HepG2 (cell line): ENCODE results near the gene SPAG9. TPM values are rescaled to one million over a fixed set of nuclear protein-coding genes. Genes with fewer than 3 reads are reported as not detected.

ENCODE experiments used
- ATAC-seq: fragments of 200-7000 bp; cut with Tn5 transposase; 3 replicates; pipeline ENCODE4 v1.9.1; 2020; ENCODE audit warnings: mild to moderate bottlenecking, moderate library complexity
- BruUV-seq: library from RNA; stranded (reverse); fragments of 400-500 nt; replicated peaks from 2 replicates; lab custom pipeline; 2021; lab: Mats Ljungman, UMichigan
- CTCF ChIA-PET: fragments of 300-600 bp; formaldehyde crosslinking; extraction: SDS; loops from one replicate; lab custom pipeline; 2021; ENCODE audit warnings: low total read pairs, inconsistent platforms, low intra/inter-chr PET ratio; lab: Yijun Ruan, JAX
- POLR2A ChIA-PET: fragments of 350-600 bp; sonication (Branson Sonifier 250); formaldehyde crosslinking; loops from one replicate; lab custom pipeline; 2020; ENCODE audit warnings: antibody characterized with exemption, inconsistent platforms; lab: Yijun Ruan, JAX
- DNase-seq: peaks from one replicate; pipeline ENCODE4 v3.0.0-alpha.2; 2015; ENCODE audit warnings: low spot score
- FAIRE-seq: peaks from 3 replicates; lab custom pipeline; 2011; peaks lifted over from hg19 to GRCh38; lab: Jason Lieb, UNC
- H2AFZ ChIP-seq: one replicate; pipeline ENCODE4 v1.6.1; 2011; ENCODE audit warnings: low read length, inconsistent platforms
- H3K27ac ChIP-seq: fragments of 300-600 bp; 3 replicates; pipeline ENCODE4 v1.8.0; 2011; ENCODE audit warnings: mixed run types, mild to moderate bottlenecking, mixed read lengths, low read length, inconsistent platforms; ENCODE audit not compliant: insufficient read depth; ENCODE audit errors: extremely low read length
- H3K27me3 ChIP-seq, 2 experiments: fragments of 200-600 bp in 1 of 2; 2 replicates in 1 of 2; 3 replicates in 1 of 2; pipeline versions ENCODE4 v1.6.0 to v1.8.0; 2011; ENCODE audit warnings: low read length in 2 of 2, mild to moderate bottlenecking in 2 of 2, moderate library complexity in 2 of 2, inconsistent platforms in 1 of 2; ENCODE audit not compliant: insufficient read depth in 2 of 2, control insufficient read depth in 1 of 2
- H3K36me3 ChIP-seq, 2 experiments: fragments of 200-600 bp in 1 of 2; replicated peaks in 1 of 2; 2 replicates in 1 of 2; 3 replicates in 1 of 2; pipeline versions ENCODE4 v1.5.1 to v1.8.0; 2011; ENCODE audit warnings: low read length in 2 of 2, inconsistent platforms in 1 of 2; ENCODE audit not compliant: insufficient read depth in 2 of 2, control insufficient read depth in 1 of 2
- H3K4me1 ChIP-seq: 2 replicates; pipeline ENCODE4 v1.5.1; 2012; ENCODE audit warnings: low read length, inconsistent platforms; ENCODE audit not compliant: insufficient read depth
- H3K4me2 ChIP-seq: 2 replicates; pipeline ENCODE4 v1.6.0; 2011; ENCODE audit warnings: low read depth, low read length, inconsistent platforms
- H3K4me3 ChIP-seq, 3 experiments: fragments of 200-600 bp in 1 of 3; sonication (generic), shearing (Covaris generic) in 1 of 3; replicated peaks in 1 of 3; 2 replicates each; pipeline ENCODE4 v1.5.1; 2011 to 2016; ENCODE audit warnings: low read length in 3 of 3, inconsistent platforms in 2 of 3, low read depth in 2 of 3, mild to moderate bottlenecking in 2 of 3, control low read depth in 1 of 3, mixed read lengths in 1 of 3; ENCODE audit not compliant: insufficient read depth in 1 of 3
- H3K79me2 ChIP-seq: one replicate; pipeline ENCODE4 v1.6.1; 2011; ENCODE audit warnings: low read length, inconsistent platforms; ENCODE audit not compliant: insufficient read depth
- H3K9ac ChIP-seq: 2 replicates; pipeline ENCODE4 v1.6.0; 2011; ENCODE audit warnings: mild to moderate bottlenecking, low read depth, low read length, inconsistent platforms; ENCODE audit not compliant: insufficient read depth
- H3K9me3 ChIP-seq: 2 replicates; pipeline ENCODE4 v1.5.1; 2012; ENCODE audit warnings: mild to moderate bottlenecking, low read length
- H4K20me1 ChIP-seq: 2 replicates; pipeline ENCODE4 v1.6.0; 2011; ENCODE audit warnings: inconsistent platforms, mild to moderate bottlenecking, low read length, moderate library complexity; ENCODE audit not compliant: insufficient read depth
- AGO1 ChIP-seq: fragments of 200-400 bp; formaldehyde crosslinking; IDR thresholded peaks from 2 replicates; pipeline ENCODE4 v1.6.1; 2017; ENCODE audit warnings: mild to moderate bottlenecking, low read depth, low read length, moderate library complexity; ENCODE audit not compliant: poor library complexity, severe bottlenecking
- ASH2L ChIP-seq: fragments of 300-600, 200-600 bp; sonication (generic); IDR thresholded peaks from 2 replicates; pipeline ENCODE4 v1.7.0; 2017; ENCODE audit warnings: low read depth, mild to moderate bottlenecking, moderate library complexity, mixed read lengths, low read length; ENCODE audit not compliant: insufficient read length
- HNRNPL ChIP-seq: fragments of 200-400 bp; formaldehyde crosslinking; IDR thresholded peaks from 2 replicates; pipeline ENCODE4 v1.6.1; 2017; ENCODE audit warnings: mild to moderate bottlenecking, low read depth, low read length
- HNRNPUL1 ChIP-seq: fragments of 200-400 bp; formaldehyde crosslinking; IDR thresholded peaks from 2 replicates; pipeline ENCODE4 v1.6.1; 2017; ENCODE audit warnings: low read depth, mild to moderate bottlenecking, low read length, moderate library complexity
- NFKB2 ChIP-seq: sonication (generic); formaldehyde crosslinking; IDR thresholded peaks from 2 replicates; pipeline ENCODE4 v1.4.0; 2020; ENCODE audit warnings: missing genetic modification reagents, borderline replicate concordance
- RARG ChIP-seq: sonication (generic); formaldehyde crosslinking; IDR thresholded peaks from 2 replicates; pipeline ENCODE4 v1.4.0; 2020; ENCODE audit warnings: low read depth, mild to moderate bottlenecking, missing genetic modification reagents
- SRSF9 ChIP-seq: fragments of 200-400 bp; formaldehyde crosslinking; IDR thresholded peaks from 2 replicates; pipeline ENCODE4 v1.6.1; 2018; ENCODE audit warnings: borderline replicate concordance, mild to moderate bottlenecking, low read depth, low read length; ENCODE audit not compliant: insufficient read depth, poor library complexity, severe bottlenecking
- U2AF1 ChIP-seq: fragments of 200-400 bp; formaldehyde crosslinking; optimal IDR thresholded peaks from 2 replicates; pipeline ENCODE3; 2017; ENCODE audit warnings: mild to moderate bottlenecking, low read depth, low read length
- ZMAT3 ChIP-seq: sonication (generic); formaldehyde crosslinking; conservative IDR thresholded peaks from 2 replicates; pipeline ENCODE4 v1.7.0; 2021; ENCODE audit warnings: missing genetic modification reagents
- ZMYM3 ChIP-seq: sonication (generic); formaldehyde crosslinking; IDR thresholded peaks from 2 replicates; pipeline ENCODE4 v1.5.1; 2020; ENCODE audit warnings: mild to moderate bottlenecking, missing genetic modification reagents
- ZNF274 ChIP-seq: sonication (generic); formaldehyde crosslinking; IDR thresholded peaks from 2 replicates; pipeline ENCODE4 v1.5.1; 2020; ENCODE audit warnings: mild to moderate bottlenecking, missing genetic modification reagents
- ZNF550 ChIP-seq: sonication (generic); formaldehyde crosslinking; IDR thresholded peaks from 2 replicates; pipeline ENCODE4 v1.4.0; 2020; ENCODE audit warnings: mild to moderate bottlenecking, missing genetic modification reagents, borderline replicate concordance
- ZNF629 ChIP-seq: sonication (generic); formaldehyde crosslinking; conservative IDR thresholded peaks from 2 replicates; pipeline ENCODE4 v1.5.0; 2020; ENCODE audit warnings: missing genetic modification reagents
- ZNF766 ChIP-seq: sonication (generic); formaldehyde crosslinking; IDR thresholded peaks from 2 replicates; pipeline ENCODE4 v1.5.0; 2020; ENCODE audit warnings: missing genetic modification reagents, borderline replicate concordance
- WGBS: methylation state at CpG from one replicate; pipeline ENCODE4 v1.1.6; 2017; ENCODE audit warnings: low lambda C conversion rate; 5-methylcytosine and 5-hydroxymethylcytosine counted together
- in situ Hi-C: cut with HindIII; loops from 2 replicates; pipeline ENCODE4 v1.10.0; 2017; ENCODE audit warnings: low pct_unique_long_range_greater_than_20kb; ENCODE audit not compliant: extremely low pct_ligation_motif_present
- intact Hi-C: fragments of 100-400 bp; cut with micrococcal nuclease; formaldehyde crosslinking; loops from one replicate; pipeline ENCODE4 v1.10.0; 2022; ENCODE audit not compliant: unreplicated experiment
- polyA plus RNA-seq, 8 experiments: library from polyadenylated mRNA; depleted of rRNA in 3 of 8; stranded (reverse) in 7 of 8; unstranded in 1 of 8; fragments of >200 nt; fragmentation: Illumina TruSeq in 4 of 8; extraction: Trizol in 4 of 8; gene quantifications; 2 replicates each; pipeline versions ENCODE4 v1.2.1 to v1.2.3, GENCODE V29; 2011 to 2016; ENCODE audit warnings: low read depth in 4 of 8, missing spikeins in 1 of 8, mixed read lengths in 1 of 8; ENCODE audit not compliant: insufficient read depth in 1 of 8
- total RNA-seq, 5 experiments: library from RNA; depleted of rRNA; stranded (reverse); fragments of >200 nt; fragmentation: Illumina TruSeq; extraction: Trizol; gene quantifications; 2 replicates each; pipeline ENCODE4 v1.2.3, GENCODE V29; 2016; ENCODE audit warnings: low read depth in 1 of 5
- TF ChIP-seq, protein P1 (sequence below): sonication (generic); formaldehyde crosslinking; IDR thresholded peaks from 2 replicates; pipeline ENCODE4 v1.4.0; 2020; ENCODE audit warnings: mild to moderate bottlenecking, missing genetic modification reagents
- TF ChIP-seq, protein P2 (sequence below): IDR thresholded peaks from 2 replicates; pipeline ENCODE4 v1.6.1; 2016; ENCODE audit warnings: low read depth, control low read depth
- TF ChIP-seq, protein P3 (sequence below): sonication (generic); formaldehyde crosslinking; IDR thresholded peaks from 2 replicates; pipeline ENCODE4 v1.4.0; 2020; ENCODE audit warnings: missing genetic modification reagents; ENCODE audit errors: not compliant biosample characterization
- TF ChIP-seq, protein P4 (sequence below): sonication (generic); formaldehyde crosslinking; IDR thresholded peaks from 2 replicates; pipeline ENCODE4 v1.5.0; 2020; ENCODE audit warnings: mild to moderate bottlenecking, missing genetic modification reagents

Gene SPAG9
- total and polyA plus RNA-seq, 2 of the 13 experiments (the other 11 are each of a cell fraction or from before 2014, with no cell fraction given): 43.2 to 78.6 TPM

DNA sequence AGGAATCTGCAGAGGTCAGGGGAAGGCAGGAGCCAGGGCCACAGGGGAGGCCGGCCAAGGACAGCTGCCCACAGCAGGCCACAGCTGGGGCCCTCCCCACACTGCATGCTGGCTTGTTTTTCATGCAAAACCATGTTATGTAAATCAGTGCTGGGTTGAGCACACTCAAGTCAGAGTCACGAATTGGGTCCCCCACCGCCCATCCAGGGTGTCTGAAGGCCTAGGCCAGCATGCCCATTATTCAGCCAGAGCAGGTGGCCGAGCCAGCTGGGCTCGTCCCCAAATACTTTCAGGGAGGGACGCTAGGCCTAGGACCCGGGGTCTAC, 203.3 kb downstream of the SPAG9 start:
- Histone ChIP-seq H3K4me3 (no peak overlapping the region), H3K9me3 (no peaks in the 10 kb centered on the region), H3K79me2 (no peaks in the 10 kb centered on the region), H3K27me3 (0 out of 5 replicates have a peak, but pooled peaks cover 0 to 2% of the 10 kb centered on the region in 2 experiments), H3K4me2 (no peak overlapping the region), H3K27ac (no peak overlapping the region), H2AFZ (no peak overlapping the region), H4K20me1 (no peaks in the 10 kb centered on the region), H3K4me1 (peaks cover 86% of the 10 kb centered on the region), H3K36me3 (no peaks in the 10 kb centered on the region), H3K9ac (0 out of 2 replicates have a peak overlapping the region, but pooled peaks have one; percentile 61)
- in situ Hi-C loops: no loop called here
- ChIA-PET CTCF (no interaction called here), POLR2A (interaction anchor here (1.1 to 11.0 kb wide), 6 partner anchors 10 to 65 kb away, joined by 3 to 177 read pairs (median 26); partner anchors contain the start of gene TOB1)
- intact Hi-C loops: no loop called here
- 77% methylated on average over 7 of the region's 7 CpGs for WGBS
- ATAC-seq: no peak
- FAIRE-seq: no peak
- no peak for DNase-seq
- no TSS peak for BruUV-seq
- TF ChIP-seq HNRNPUL1 (no peak), ZMAT3 (CRISPR knock-in tag) (no peak), U2AF1 (no peak), NFKB2 (CRISPR knock-in tag) (no peak), SRSF9 (no peak), HNRNPL (no peak), RARG (CRISPR knock-in tag) (no peak), ZNF550 (no peak), ASH2L (no peak), ZNF274 (CRISPR knock-in tag) (0 out of 2 replicates have a peak, but pooled peaks have one; percentile 22), ZNF766 (no peak), ZNF629 (no peak), AGO1 (no peak), ZMYM3 (no peak)
- TF ChIP-seq, protein P1, sequence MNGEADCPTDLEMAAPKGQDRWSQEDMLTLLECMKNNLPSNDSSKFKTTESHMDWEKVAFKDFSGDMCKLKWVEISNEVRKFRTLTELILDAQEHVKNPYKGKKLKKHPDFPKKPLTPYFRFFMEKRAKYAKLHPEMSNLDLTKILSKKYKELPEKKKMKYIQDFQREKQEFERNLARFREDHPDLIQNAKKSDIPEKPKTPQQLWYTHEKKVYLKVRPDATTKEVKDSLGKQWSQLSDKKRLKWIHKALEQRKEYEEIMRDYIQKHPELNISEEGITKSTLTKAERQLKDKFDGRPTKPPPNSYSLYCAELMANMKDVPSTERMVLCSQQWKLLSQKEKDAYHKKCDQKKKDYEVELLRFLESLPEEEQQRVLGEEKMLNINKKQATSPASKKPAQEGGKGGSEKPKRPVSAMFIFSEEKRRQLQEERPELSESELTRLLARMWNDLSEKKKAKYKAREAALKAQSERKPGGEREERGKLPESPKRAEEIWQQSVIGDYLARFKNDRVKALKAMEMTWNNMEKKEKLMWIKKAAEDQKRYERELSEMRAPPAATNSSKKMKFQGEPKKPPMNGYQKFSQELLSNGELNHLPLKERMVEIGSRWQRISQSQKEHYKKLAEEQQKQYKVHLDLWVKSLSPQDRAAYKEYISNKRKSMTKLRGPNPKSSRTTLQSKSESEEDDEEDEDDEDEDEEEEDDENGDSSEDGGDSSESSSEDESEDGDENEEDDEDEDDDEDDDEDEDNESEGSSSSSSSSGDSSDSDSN: 0 out of 2 replicates have a peak, but pooled peaks have one; percentile 8
- TF ChIP-seq, protein P2, sequence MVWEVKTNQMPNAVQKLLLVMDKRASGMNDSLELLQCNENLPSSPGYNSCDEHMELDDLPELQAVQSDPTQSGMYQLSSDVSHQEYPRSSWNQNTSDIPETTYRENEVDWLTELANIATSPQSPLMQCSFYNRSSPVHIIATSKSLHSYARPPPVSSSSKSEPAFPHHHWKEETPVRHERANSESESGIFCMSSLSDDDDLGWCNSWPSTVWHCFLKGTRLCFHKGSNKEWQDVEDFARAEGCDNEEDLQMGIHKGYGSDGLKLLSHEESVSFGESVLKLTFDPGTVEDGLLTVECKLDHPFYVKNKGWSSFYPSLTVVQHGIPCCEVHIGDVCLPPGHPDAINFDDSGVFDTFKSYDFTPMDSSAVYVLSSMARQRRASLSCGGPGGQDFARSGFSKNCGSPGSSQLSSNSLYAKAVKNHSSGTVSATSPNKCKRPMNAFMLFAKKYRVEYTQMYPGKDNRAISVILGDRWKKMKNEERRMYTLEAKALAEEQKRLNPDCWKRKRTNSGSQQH (CRISPR knock-in tag): no peak
- TF ChIP-seq, protein P3, sequence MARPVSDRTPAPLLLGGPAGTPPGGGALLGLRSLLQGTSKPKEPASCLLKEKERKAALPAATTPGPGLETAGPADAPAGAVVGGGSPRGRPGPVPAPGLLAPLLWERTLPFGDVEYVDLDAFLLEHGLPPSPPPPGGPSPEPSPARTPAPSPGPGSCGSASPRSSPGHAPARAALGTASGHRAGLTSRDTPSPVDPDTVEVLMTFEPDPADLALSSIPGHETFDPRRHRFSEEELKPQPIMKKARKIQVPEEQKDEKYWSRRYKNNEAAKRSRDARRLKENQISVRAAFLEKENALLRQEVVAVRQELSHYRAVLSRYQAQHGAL (CRISPR knock-in tag): no peak
- TF ChIP-seq, protein P4, sequence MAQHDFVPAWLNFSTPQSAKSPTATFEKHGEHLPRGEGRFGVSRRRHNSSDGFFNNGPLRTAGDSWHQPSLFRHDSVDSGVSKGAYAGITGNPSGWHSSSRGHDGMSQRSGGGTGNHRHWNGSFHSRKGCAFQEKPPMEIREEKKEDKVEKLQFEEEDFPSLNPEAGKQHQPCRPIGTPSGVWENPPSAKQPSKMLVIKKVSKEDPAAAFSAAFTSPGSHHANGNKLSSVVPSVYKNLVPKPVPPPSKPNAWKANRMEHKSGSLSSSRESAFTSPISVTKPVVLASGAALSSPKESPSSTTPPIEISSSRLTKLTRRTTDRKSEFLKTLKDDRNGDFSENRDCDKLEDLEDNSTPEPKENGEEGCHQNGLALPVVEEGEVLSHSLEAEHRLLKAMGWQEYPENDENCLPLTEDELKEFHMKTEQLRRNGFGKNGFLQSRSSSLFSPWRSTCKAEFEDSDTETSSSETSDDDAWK (CRISPR knock-in tag): no peak
